HG02870 (cell line): Measurements from ENCODE around the gene EHHADH.
"Not testable (repeated sequence)": the region's sequence is repeated elsewhere in the genome, so short reads cannot be mapped to it uniquely, and the experiment has no call there.

Source experiments
- ATAC-seq: cut with Tn5 transposase; IDR thresholded peaks from one replicate; pipeline ENCODE4 v1.9.1; 2021; ENCODE audit warnings: mild to moderate bottlenecking, moderate library complexity; ENCODE audit not compliant: unreplicated experiment

EHHADH gene

DNA sequence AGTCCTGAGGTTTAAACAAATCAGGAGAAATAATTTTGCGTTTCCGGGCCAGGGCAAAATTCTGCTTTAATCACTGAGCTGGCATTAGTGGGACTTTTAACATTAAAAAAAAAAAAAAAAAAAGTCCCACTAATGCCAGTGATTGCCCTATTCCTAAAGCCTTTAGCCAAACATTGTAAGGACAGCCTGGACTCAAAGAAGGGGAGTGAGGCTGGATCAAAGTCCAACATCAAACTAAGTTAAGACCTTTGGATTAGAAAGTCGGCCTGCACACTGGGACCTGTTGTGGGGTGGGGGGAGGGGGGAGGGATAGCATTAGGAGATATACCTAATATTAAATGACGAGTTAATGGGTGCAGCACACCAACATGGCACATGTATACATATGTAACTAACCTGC, 716 bp downstream of the EHHADH start:
- ATAC-seq, result not testable (repeated sequence)

DNA sequence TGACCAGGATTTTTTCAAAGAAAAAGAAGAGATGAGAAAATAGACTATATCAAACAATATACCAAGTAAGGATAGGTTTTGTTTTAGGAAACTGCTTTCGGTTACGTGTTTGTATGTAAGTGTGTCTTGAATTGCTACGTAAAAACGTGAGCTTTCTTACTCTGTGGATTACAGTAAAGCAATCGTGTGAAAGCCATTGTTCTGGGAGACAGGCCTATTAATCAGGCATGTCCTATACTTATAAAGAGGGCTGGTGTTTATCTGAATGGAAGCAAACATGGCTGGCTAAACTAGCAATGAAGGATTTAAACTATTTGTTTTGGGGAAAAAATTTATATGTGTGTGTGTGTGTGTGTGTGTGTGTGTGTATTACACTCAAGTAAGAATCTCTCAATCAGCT, 2.6 kb downstream of the EHHADH start:
- no peak for ATAC-seq

DNA sequence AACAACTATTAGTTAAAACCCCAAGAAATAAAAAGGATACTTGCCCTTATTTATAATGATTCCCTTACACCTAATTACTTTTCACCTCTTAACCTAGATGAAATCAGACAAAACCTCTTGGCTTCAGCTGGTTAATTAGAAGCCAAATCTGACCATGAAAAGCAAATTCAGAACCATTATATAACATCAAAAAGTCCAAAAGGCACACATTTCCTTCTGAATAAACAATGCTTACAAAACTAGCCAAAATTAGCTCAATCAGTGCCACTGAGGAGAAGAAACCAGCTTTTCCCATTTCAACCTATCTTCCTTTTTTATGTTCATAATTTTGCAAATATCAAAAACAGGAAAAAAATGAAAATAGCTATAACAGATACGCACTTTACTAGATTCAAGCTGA, 3.2 kb downstream of the EHHADH start:
- ATAC-seq, result no peak

DNA sequence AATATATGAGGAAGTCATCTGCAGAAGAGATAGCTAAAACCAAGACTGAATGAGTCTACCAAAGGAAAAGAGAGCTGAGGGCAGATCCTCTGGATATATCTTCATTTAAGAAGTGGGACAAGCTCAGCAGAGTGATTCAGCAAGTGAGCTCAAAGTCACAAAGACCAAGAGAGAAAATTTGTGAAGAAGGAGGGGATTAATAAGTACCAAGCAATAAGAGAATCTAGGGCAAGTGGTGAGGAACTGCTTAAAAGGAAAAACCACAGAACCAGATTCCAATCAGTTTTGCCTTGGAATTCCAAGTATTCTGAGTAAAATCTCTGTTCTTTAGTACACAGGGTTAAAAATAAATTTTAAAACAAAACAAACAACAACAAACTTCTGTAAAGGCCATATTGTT, 3.6 kb downstream of the EHHADH start:
- no peak for ATAC-seq

DNA sequence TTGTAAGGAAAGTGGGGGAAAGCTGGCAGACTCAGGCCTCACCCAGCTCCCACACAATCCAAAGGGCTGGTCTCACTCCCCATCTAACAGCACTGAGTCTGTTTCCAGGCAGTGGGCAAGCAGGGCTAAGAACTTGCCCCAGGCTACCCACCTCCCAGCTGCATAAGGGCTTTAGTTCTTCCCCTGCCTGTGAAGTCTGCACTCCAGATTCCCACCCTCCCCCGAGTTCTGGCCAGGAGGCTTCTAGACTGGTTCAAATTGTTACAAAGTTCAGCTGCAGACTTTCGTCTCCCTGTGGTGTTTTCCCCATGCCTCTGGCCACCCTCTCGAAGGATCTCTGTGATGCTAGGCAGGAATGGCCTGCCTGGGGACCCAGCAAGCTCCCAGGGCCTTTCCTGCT, 11.2 kb downstream of the EHHADH start:
- no peak for ATAC-seq

DNA sequence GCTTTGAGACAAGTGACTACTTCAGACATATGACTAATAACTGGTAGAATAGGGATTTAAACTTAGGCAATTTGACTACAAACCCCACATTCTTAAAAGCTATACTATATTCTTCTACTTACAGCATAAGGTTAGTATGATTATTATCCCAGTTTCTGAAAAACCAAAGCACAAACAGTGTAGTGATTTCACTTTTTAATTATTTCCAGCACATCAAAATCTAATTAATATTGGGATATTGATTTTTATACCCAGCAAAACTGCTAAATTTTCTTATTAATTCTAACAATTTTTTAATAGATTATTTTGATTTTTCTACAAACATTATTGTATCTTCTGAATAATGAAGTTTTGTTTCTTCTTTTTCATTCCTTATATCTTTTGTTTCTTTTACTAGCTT, 16.9 kb downstream of the EHHADH start:
- ATAC-seq, result no peak

DNA sequence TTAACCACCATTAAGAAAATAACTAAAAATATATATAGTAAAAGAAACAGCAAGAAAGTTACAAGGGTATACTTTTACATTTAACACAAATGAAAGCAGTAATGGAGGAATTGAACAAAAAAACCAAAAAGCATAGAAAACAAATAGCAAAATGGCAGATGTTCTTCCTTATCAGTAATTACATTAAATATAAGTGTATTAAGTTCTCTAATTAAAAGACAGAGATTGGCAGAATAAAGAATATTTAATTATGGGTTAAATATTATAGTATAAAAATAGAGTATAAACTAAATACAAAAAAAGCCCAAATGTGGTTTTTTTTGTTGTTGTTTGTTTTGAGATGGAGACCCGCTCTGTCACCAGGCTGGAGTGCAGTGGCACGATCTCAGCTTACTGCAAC, 20.5 kb downstream of the EHHADH start:
- ATAC-seq, result no peak

DNA sequence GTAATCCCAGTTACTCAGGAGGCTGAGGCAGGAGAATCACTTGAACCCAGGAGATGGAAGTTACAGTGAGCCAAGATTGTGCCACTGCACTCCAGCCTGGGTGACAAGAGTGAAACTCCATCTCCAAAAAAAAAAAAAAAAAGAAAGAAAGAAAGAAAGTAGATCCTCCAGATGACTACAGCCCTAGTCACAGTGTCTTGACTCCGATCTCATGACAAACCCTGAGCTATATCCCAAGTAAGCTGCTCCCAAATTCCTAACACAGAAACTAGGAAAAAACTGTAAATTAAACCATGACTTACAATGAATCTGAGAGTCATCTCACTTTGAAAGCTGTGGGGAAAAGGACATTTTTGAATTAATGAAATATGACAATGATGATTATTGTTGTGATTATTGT, 27.3 kb downstream of the EHHADH start:
- not testable (repeated sequence) for ATAC-seq

DNA sequence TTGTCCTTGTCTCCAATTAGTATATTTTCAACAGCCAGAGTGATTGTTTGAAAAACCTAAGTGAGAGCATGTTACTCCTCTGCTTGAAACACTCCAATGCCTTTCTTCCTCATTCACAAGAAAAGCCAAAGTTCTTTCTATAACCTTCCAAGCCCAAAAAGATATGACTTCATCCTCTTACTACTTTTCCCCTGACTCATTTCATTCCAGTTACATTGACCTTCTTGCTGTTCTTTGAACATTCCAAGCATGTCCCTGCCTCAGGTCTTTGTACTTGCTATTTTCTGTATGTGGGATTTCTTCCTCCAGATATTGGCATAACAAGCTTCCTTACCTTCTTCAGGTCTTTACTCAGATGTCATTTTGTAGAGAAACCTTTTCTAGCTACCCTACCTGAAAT, 28.3 kb downstream of the EHHADH start:
- ATAC-seq, result no peak

DNA sequence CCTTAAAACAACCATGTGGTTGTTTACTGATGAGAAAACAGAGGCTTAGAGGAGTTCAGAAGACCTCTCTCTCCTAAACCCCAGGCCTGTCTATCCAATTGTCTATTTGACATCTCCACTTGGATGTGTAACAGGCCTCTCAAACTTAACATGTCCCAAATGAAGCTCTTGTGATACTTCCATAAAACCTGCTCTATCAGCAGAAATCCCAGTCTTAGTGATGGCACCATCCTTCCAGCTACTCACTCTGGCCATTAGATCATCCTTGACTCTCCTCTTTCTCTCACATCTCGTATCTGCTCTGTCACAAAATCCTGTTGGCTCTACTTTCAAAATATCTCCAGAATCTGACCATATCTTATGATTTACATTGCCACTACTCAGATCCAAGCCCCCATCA, 28.8 kb downstream of the EHHADH start:
- ATAC-seq, result no peak

DNA sequence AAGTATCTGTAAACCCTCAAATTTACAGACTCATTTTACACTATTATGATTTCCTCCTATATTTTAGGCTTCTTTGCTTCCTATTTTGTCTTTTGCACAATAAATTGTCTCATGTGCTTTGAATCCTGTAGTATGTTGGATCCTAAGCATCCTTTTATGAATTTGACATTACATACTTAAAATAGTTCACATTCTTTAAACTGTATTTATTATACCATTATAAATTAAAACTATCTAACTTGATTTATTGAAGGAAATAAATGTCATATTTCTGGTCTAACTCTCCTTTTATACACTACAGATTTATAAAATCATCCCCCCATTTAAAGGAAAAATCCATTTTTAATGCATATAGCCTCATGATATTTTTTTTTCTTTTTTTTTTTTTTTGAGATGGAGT, 32.6 kb downstream of the EHHADH start:
- no peak for ATAC-seq

DNA sequence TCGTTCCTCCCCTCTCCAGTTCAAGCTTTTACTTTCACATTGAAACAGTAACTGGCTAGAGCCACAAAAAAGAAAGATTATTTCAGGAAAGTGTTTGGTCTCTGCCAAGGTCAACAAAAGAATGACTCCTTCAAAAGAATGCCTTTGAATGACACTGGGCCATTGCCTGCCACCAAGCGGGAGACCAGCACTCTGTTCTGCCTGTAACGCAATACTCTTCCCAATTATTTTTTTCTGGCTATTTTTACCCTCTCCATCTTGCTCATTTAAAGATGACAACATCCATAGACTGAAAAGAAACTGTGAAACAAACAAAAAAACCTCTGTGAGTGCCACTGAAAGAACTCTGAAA, 37.3 kb downstream of the EHHADH start:
- no peak for ATAC-seq

DNA sequence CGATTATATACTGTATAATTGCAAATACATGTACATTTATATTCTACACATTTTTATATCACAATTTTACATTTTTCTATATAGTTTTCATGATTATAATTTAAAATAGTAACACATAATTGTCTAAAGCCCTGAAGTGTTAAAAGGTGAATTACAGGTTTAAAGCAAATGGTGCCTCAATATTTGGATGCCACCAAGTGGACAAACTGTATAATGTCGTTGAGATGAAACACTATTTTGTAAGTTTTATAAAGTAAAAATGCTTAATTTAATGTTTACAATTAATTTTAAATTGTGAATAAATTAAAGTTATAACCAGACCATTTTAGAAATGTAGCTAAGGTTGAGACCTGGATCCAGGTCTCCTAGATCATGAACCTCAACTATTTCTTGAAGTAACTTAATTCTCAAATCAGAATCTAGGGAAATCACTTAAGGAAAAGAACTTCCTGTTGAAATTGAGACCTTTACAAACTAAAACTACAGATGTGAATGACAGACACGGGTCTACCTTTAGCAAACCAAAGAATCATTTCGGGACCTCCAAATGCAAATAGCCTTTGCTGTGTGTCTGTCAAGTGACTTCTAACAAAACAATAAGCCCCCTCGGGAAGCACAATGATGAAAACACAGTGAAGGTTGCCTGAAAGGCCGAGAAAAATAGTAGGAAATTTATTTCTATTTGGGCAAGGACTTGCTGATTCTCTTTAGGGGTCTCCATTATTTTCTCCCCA, 37.8 kb downstream of the EHHADH start:
- ATAC-seq, result no peak

DNA sequence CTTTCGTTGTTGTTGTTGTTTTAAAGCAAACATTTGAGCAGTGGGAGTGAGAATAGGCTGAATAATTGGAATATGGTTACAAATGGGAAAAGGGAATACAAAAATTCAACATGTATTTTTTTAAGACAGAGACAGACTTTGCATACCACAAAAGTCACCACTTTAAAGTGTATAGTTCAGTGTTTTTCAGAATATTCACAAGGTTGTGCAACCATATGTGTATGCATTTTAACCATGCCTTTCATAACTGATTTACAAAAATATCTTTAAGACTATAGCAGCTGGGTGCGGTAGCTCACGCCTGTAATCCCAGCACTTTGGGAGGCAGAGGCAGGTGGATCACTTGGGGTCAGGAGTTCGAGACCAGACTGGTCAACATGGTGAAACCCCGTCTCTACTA, 41.3 kb downstream of the EHHADH start:
- no peak for ATAC-seq

DNA sequence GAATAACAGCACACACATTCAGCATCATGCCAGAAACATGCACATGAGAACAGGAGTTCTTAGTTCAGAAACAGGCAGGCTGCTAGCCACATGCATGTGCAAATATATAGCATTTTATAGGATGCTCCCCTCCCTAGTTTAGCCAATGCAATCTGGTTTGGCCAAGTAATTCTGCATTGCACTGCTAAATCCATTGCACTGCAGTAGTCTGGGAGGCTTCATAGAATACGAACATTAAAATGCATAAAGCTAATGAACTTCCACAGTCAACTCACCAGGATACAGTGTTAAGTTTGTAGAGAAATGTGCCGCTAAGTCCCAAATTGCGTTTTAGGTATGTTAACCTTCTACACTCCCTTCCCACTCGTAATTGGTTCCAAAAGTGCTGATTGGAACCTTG, 41.8 kb downstream of the EHHADH start:
- ATAC-seq, result no peak

DNA sequence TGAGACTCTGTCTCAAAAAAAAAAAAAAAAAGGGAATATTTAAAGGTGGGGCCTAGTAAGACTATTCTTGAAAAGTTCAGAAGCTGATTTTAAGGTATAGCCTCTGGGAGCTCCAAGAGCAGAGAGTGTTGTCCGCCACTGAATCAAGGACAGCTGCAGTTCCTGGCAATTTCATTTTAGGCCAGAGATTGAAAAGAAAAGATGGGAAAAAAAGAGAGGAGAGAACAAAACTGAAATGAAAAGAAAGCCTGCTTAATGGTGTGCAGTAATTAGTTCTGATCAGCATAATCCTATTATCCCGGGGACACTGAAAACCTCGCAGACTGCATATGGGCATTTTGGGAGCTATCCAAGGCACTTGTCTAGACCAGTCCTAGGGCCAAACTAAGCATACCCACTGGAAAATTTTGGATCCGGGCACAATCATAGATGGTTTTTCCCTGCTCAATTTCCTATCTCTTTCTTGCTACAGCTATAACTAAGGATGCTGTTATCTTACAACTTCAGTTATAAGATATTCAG, 43.2 kb downstream of the EHHADH start:
- ATAC-seq, result no peak

DNA sequence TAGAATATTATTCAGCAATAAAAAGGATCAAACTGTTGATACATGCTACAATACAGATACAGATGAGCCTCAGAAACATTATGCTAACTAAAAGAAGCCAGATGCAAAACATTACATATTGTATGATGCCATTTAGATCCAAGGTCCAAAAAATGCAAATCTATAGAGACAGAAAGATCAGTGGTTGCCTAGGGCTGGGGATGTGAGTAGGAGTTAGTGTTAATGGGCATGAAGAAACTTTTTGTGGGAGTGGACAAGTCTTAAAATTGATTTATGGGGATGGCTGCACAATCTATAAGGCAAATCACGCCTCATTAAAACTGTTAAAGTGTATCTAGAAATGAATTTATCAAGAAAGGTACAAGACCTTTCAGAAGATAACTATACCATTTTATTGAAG, 45.0 kb downstream of the EHHADH start:
- no peak for ATAC-seq

DNA sequence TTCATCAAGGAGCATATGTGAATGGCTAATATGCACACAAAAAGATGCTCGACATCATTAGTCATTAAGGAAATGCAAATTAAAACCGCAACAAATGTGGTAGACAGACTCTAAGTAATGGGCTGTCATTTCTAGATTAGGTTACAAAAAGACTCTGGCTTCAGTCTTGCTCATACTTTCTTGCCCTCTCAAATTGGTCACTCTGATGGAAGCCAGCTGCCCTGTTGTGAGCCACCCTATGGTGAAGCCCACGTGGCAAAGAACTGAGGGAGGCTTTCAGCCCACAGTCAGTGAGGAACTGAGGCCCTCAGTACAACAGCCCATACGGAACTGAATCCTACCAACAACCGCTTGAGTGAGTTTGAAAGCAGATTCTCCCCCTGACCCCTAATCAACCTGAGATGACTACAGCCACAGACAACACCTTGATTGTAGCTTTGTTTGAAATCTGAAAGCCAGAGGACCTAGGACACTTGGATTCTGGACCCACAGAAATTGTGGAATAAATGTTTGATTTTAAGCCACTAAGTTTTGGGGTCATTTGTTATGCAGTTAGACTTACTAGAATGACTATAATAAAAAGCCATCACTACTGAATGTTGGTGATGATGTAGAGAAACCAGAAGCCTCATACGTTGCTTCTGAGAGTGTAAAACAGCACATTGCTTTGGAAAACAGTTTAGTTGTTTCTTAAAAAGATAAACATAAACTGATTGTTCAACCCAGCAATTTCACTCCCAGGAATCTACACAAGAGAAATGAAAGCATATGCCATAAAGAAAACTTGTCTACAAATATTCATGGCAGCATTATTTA, 45.7 kb downstream of the EHHADH start:
- ATAC-seq, result peak; percentile 98

DNA sequence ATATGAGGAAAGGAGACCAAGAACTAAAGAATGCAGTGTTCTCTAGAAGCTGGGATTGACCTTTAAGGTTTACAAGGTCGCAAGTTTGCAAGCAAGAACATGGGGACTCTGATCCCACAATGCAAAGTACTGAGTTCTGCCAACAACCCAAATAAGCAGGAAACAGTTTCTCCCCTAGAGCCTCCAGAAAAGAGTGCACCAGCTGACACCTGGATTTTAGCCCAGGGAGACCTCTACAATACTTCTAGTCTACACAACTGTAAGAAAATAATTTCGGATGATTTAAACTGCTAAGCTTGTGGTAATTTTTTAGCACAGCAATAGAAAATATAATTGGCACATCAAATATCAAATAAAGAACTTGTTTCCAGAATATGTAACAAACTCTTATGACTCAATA, 46.4 kb downstream of the EHHADH start:
- ATAC-seq, result no peak

DNA sequence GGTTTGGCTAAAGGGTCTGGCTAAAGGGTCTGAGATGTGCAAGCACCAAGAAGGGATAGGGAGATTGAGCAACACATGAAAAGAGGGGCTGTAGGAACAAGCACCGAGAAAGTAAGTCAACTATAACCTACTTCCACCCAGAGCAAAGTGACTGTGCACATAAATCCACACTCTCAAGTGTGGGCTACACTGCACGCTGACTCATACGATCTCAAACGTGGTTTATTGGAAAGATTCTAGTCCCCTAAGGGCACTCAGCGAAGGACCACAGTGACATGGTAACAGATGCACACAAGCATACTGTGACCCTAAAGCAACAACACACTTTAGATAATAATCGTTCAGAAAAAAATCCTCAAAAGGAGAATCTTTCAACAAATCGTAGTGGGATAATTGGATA, 48.0 kb downstream of the EHHADH start:
- no peak for ATAC-seq

DNA sequence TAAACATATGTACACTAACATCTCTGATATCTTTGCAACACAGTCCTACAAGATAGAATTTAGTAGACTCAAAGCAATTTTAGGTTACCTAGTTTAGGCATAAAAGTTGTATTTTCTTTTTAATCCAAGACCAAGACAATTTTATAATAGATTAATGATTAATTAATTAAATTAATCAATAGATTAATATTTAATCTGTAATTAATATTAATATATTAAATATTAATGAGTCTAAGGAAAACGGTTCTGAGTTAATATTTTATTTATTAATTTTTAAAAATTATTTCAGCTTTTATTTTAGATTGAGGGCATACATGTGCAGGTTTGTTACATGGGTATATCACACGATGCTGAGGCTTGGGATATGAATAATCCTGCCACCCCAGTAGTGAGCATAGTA, 49.0 kb downstream of the EHHADH start:
- ATAC-seq, result no peak

DNA sequence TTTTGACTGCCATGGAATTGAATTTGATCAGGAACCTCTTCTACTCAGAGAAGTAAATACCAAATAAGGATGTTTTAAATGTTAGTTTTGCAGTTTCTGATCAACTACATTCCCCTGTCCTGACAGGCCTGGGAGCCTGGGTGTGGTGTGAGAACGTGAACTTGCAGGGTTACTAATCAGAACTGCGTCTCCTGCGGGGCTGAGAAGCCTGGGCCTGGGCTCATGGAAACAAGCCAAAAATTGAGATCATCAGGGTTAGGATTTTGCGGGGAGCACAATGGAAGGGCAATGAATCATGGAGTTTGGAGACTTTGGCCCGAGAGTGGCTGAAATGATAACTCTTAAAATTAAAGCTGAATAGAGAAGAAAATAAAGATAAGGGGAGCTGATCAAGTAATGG, 53.2 kb downstream of the EHHADH start:
- no peak for ATAC-seq
